IMR-90 (cell line): ENCODE results near the gene RGS4. TPM values are rescaled to one million over a fixed set of nuclear protein-coding genes. Genes with fewer than 3 reads are reported as not detected.

Source experiments
- ATAC-seq: fragments of 200-7000 bp; cut with Tn5 transposase; 2 replicates; pipeline ENCODE4 v1.9.1; 2020; ENCODE audit warnings: low read depth, mild to moderate bottlenecking, moderate library complexity
- BruUV-seq: library from RNA; stranded (reverse); fragments of 400-500 nt; replicated peaks from 2 replicates; lab custom pipeline; 2021; lab: Mats Ljungman, UMichigan
- CTCF ChIA-PET: fragments of 300-600 bp; formaldehyde crosslinking; extraction: SDS; loops from one replicate; lab custom pipeline; 2021; ENCODE audit warnings: antibody characterized with exemption; lab: Yijun Ruan, JAX
- POLR2A ChIA-PET: fragments of 300-600 bp; sonication (Branson Sonifier 250); formaldehyde crosslinking; loops from one replicate; lab custom pipeline; 2022; ENCODE audit warnings: antibody characterized with exemption; ENCODE audit not compliant: unreplicated experiment; lab: Charles Lee
- DNase-seq: peaks from one replicate; pipeline ENCODE4 v3.0.0; 2013
- H2AFZ ChIP-seq: replicated peaks from 2 replicates; pipeline ENCODE3; 2013; ENCODE audit warnings: low read length, mild to moderate bottlenecking; ENCODE audit not compliant: poor library complexity
- H2AK5ac ChIP-seq: 2 replicates; pipeline ENCODE4 v1.6.1; 2013; ENCODE audit warnings: low read depth, low read length, inconsistent platforms
- H2AK9ac ChIP-seq: replicated peaks from 2 replicates; pipeline ENCODE3; 2013; ENCODE audit warnings: mild to moderate bottlenecking, low read depth, low read length, moderate library complexity; ENCODE audit not compliant: poor library complexity
- H2BK120ac ChIP-seq: 2 replicates; pipeline ENCODE4 v1.6.1; 2013; ENCODE audit warnings: low read depth, low read length, inconsistent platforms
- H2BK15ac ChIP-seq: 3 replicates; pipeline ENCODE4 v1.6.1; 2013; ENCODE audit warnings: low read depth, low read length, inconsistent platforms
- H2BK20ac ChIP-seq: 2 replicates; pipeline ENCODE4 v1.6.1; 2013; ENCODE audit warnings: low read depth, mild to moderate bottlenecking, inconsistent platforms, low read length, moderate library complexity
- H2BK5ac ChIP-seq: 2 replicates; pipeline ENCODE4 v1.6.1; 2013; ENCODE audit warnings: mild to moderate bottlenecking, low read depth, low read length, inconsistent platforms; ENCODE audit not compliant: poor library complexity, severe bottlenecking
- H3K14ac ChIP-seq: replicated peaks from 2 replicates; pipeline ENCODE4 v1.6.1; 2013; ENCODE audit warnings: low read depth, low read length, inconsistent platforms
- H3K18ac ChIP-seq: 2 replicates; pipeline ENCODE4 v1.6.1; 2013; ENCODE audit warnings: low read depth, low read length, control low read depth
- H3K23ac ChIP-seq: 2 replicates; pipeline ENCODE4 v1.6.1; 2013; ENCODE audit warnings: low read depth, low read length, inconsistent platforms
- H3K27ac ChIP-seq: 2 replicates; pipeline ENCODE4 v1.5.1; 2013; ENCODE audit warnings: mild to moderate bottlenecking, control low read depth, low read length; ENCODE audit not compliant: insufficient read depth
- H3K27me3 ChIP-seq: 2 replicates; pipeline ENCODE4 v1.6.1; 2013; ENCODE audit warnings: low read length; ENCODE audit not compliant: control insufficient read depth, insufficient read depth
- H3K36me3 ChIP-seq: 2 replicates; pipeline ENCODE4 v1.6.1; 2013; ENCODE audit warnings: low read length, mixed read lengths; ENCODE audit not compliant: control insufficient read depth, insufficient read depth
- H3K4ac ChIP-seq: 2 replicates; pipeline ENCODE4 v1.6.1; 2013; ENCODE audit warnings: low read depth, low read length, inconsistent platforms
- H3K4me1 ChIP-seq: 2 replicates; pipeline ENCODE4 v1.6.1; 2013; ENCODE audit warnings: low read length, mixed read lengths; ENCODE audit not compliant: control insufficient read depth, insufficient read depth
- H3K4me2 ChIP-seq: 2 replicates; pipeline ENCODE4 v1.6.1; 2013; ENCODE audit warnings: low read depth, mild to moderate bottlenecking, control low read depth, low read length, moderate library complexity
- H3K4me3 ChIP-seq: 2 replicates; pipeline ENCODE4 v1.5.1; 2013; ENCODE audit warnings: low read depth, mild to moderate bottlenecking, control low read depth, low read length, moderate library complexity; ENCODE audit not compliant: insufficient read depth
- H3K56ac ChIP-seq: 2 replicates; pipeline ENCODE4 v1.6.1; 2013; ENCODE audit warnings: low read length, inconsistent platforms; ENCODE audit not compliant: insufficient read depth; ENCODE audit errors: extremely low read depth
- H3K79me1 ChIP-seq, 2 experiments: 2 replicates each; pipeline ENCODE4 v1.6.1; 2013; ENCODE audit warnings: low read length in 2 of 2, inconsistent platforms in 1 of 2, low read depth in 1 of 2
- H3K9ac ChIP-seq: 2 replicates; pipeline ENCODE4 v1.6.1; 2013; ENCODE audit warnings: low read depth, low read length, control low read depth
- H3K9me1 ChIP-seq: 2 replicates; pipeline ENCODE4 v1.6.1; 2013; ENCODE audit warnings: low read length, inconsistent platforms; ENCODE audit not compliant: insufficient read depth
- H3K9me3 ChIP-seq: 2 replicates; pipeline ENCODE4 v1.6.1; 2013; ENCODE audit warnings: low read length; ENCODE audit not compliant: control insufficient read depth, insufficient read depth
- H4K20me1 ChIP-seq: 2 replicates; pipeline ENCODE4 v1.6.1; 2013; ENCODE audit warnings: low read length, inconsistent platforms; ENCODE audit not compliant: insufficient read depth
- H4K5ac ChIP-seq: 2 replicates; pipeline ENCODE4 v1.6.1; 2013; ENCODE audit warnings: mild to moderate bottlenecking, low read depth, low read length, control low read depth
- H4K8ac ChIP-seq, 2 experiments: 2 replicates each; pipeline ENCODE4 v1.6.1; 2013; ENCODE audit warnings: low read depth in 2 of 2, low read length in 2 of 2, control low read depth in 1 of 2, inconsistent platforms in 1 of 2
- H4K91ac ChIP-seq: 2 replicates; pipeline ENCODE4 v1.6.1; 2013; ENCODE audit warnings: low read depth, low read length, inconsistent platforms; ENCODE audit not compliant: insufficient read depth
- BHLHE40 ChIP-seq: fragments of 150-350 bp; IDR thresholded peaks from 2 replicates; pipeline ENCODE4 v1.6.1; 2016; ENCODE audit warnings: mild to moderate bottlenecking, low read depth, low read length
- ELK1 ChIP-seq: fragments of 150-350 bp; IDR thresholded peaks from 2 replicates; pipeline ENCODE4 v1.6.1; 2016; ENCODE audit warnings: low read depth, mild to moderate bottlenecking, low read length, moderate library complexity, borderline replicate concordance
- FOS ChIP-seq: fragments of 150-350 bp; IDR thresholded peaks from 2 replicates; pipeline ENCODE4 v1.6.1; 2016; ENCODE audit warnings: low read depth, low read length
- MAFK ChIP-seq: IDR thresholded peaks from 2 replicates; pipeline ENCODE4 v1.6.1; 2012; ENCODE audit warnings: low read depth, low read length, improper control_type of control experiment
- MAZ ChIP-seq: IDR thresholded peaks from 2 replicates; pipeline ENCODE4 v1.6.1; 2012; ENCODE audit warnings: low read depth, mild to moderate bottlenecking, low read length, improper control_type of control experiment, moderate library complexity, borderline replicate concordance
- POLR2A ChIP-seq: IDR thresholded peaks from 2 replicates; pipeline ENCODE4 v1.6.1; 2012; ENCODE audit warnings: mild to moderate bottlenecking, low read depth, low read length
- SMC3 ChIP-seq: fragments of 150-350 bp; IDR thresholded peaks from 2 replicates; pipeline ENCODE4 v1.6.1; 2016; ENCODE audit warnings: low read depth, mild to moderate bottlenecking, antibody characterized with exemption, low read length, moderate library complexity
- WGBS, 2 experiments: methylation state at CpG; one replicate each; pipeline versions ENCODE4 v1.1.5 to v1.1.7; 2013; ENCODE audit warnings: missing lambda C conversion rate in 2 of 2; ENCODE audit not compliant: insufficient read length in 1 of 2; ENCODE audit errors: extremely low coverage in 2 of 2; 5-methylcytosine and 5-hydroxymethylcytosine counted together
- dilution Hi-C: fragments of 300-500 bp; cut with HindIII; formaldehyde crosslinking; loops from one replicate; pipeline ENCODE4 v1.14.3; 2018; ENCODE audit warnings: low sequenced_read_pairs; ENCODE audit not compliant: unreplicated experiment
- in situ Hi-C: fragments of 300-500 bp; cut with MboI; formaldehyde crosslinking; loops from 3 replicates; pipeline ENCODE4 v1.14.3; 2019; ENCODE audit warnings: low sequenced_read_pairs, inconsistent platforms, mixed read lengths
- intact Hi-C: fragments of 100-400 bp; cut with micrococcal nuclease; formaldehyde crosslinking; loops from 2 replicates; pipeline ENCODE4 v1.10.0; 2022
- polyA plus RNA-seq, 3 experiments: library from polyadenylated mRNA; depleted of rRNA; stranded (reverse); fragments of >200 nt; gene quantifications; 2 replicates each; pipeline ENCODE4 v1.2.3, GENCODE V29; 2012; ENCODE audit warnings: low replicate concordance in 1 of 3
- total RNA-seq: library from RNA; depleted of rRNA; stranded (reverse); fragments of >200 nt; gene quantifications from 2 replicates; pipeline ENCODE4 v1.2.3, GENCODE V29; 2012

Gene RGS4
- total and polyA plus RNA-seq, 2 of the 4 experiments (the other 2 are of a cell fraction): 202 to 538 TPM

- Histone ChIP-seq H3K4me3 (no peak overlapping the region), H2BK120ac (no peak overlapping the region), H2AK5ac (no peak overlapping the region), H4K20me1 (no peaks in the 10 kb centered on the region), H4K8ac (no peak overlapping the region), H3K9ac (no peak overlapping the region), H2AFZ (no peak overlapping the region), H3K9me3 (no peaks in the 10 kb centered on the region), H3K14ac (no peak overlapping the region), H3K4ac (no peak overlapping the region), H3K36me3 (no peaks in the 10 kb centered on the region), H3K9me1 (no peaks in the 10 kb centered on the region), H3K56ac (no peak overlapping the region), H2BK20ac (no peak overlapping the region), H3K27me3 (no peaks in the 10 kb centered on the region), H3K4me1 (no peaks in the 10 kb centered on the region; the same call in 1 of the 2 replicates), H2BK5ac (no peak overlapping the region), H3K27ac (no peak overlapping the region), H4K5ac (no peak overlapping the region), H3K18ac (no peak overlapping the region), H3K23ac (no peak overlapping the region), H3K79me1 (no peaks in the 10 kb centered on the region), H4K91ac (no peak overlapping the region), H3K4me2 (no peak overlapping the region), H2AK9ac (no peak overlapping the region), H2BK15ac (no peak overlapping the region)
- TF ChIP-seq ELK1 (no peak), POLR2A (no peak), MAFK (no peak), FOS (no peak), SMC3 (no peak), BHLHE40 (no peak), MAZ (no peak)
- intact Hi-C loops: no loop called here
- ATAC-seq (no peak), DNase-seq (no peak)
- BruUV-seq: no TSS peak
- CTCF ChIA-PET: interaction anchor here (2.0 kb wide), 1 partner anchor 9 kb away, joined by 7 read pairs; the partner anchor contains the start of gene RGS4
- dilution Hi-C loops: loop anchor here (25.0 kb wide), 1 partner anchor 198 kb away; the partner anchor contains the start of gene CCDC190
- in situ Hi-C loops: no loop called here
- POLR2A ChIA-PET: interaction anchor here (0.6 kb wide), 1 partner anchor 111 kb away, joined by 5 read pairs; no protein-coding TSS in a partner anchor
- no CpG with 5 or more reads among the region's 1 CpG for whole genome bisulfite sequencing, 2 experiments
Measured at GRCh38 chr1:163060343-163061007, 8.7 kb upstream of the RGS4 start.
